B cell (primary cell): ENCODE data around the gene ISLR2. TPM values are rescaled to one million over a fixed set of nuclear protein-coding genes. Genes with fewer than 3 reads are reported as not detected.

ENCODE experiments used
- ATAC-seq: fragments of 200-7000 bp; cut with Tn5 transposase; one replicate; pipeline ENCODE4 v1.10.0; 2021; ENCODE audit warnings: low read depth, mild to moderate bottlenecking, moderate number of reproducible peaks, moderate library complexity
- CTCF ChIA-PET: fragments of 350-600 bp; sonication (Branson Sonifier 250); formaldehyde crosslinking; loops from one replicate; lab custom pipeline; 2021; ENCODE audit warnings: antibody characterized with exemption, inconsistent platforms; lab: Charles Lee
- POLR2A ChIA-PET: fragments of 350-600 bp; sonication (Branson Sonifier 250); formaldehyde crosslinking; loops from one replicate; lab custom pipeline; 2021; ENCODE audit warnings: antibody characterized with exemption; lab: Charles Lee
- DNase-seq: peaks from one replicate; pipeline ENCODE4 v3.0.0; 2013
- H2AFZ ChIP-seq: 2 replicates; pipeline ENCODE4 v1.6.1; 2012; ENCODE audit warnings: mild to moderate bottlenecking, low read depth, low read length; ENCODE audit not compliant: insufficient read depth, poor library complexity, severe bottlenecking
- H3K27ac ChIP-seq, 2 donors: 1 replicate in 1 of 2; 2 replicates in 1 of 2; pipeline ENCODE4 v1.5.1; 2012 to 2013; ENCODE audit warnings: low read length in 2 of 2, mild to moderate bottlenecking in 2 of 2, moderate library complexity in 1 of 2
- H3K27me3 ChIP-seq, 4 experiments: fragments of 200-600 bp in 1 of 4; sonication (generic) in 1 of 4; replicated peaks in 1 of 4; 1 replicate in 2 of 4; 2 replicates in 2 of 4; pipeline versions ENCODE4 v1.6.1 to v1.7.0; 2013 to 2016; ENCODE audit warnings: low read length in 3 of 4, mild to moderate bottlenecking in 2 of 4, mixed read lengths in 1 of 4, moderate library complexity in 1 of 4; ENCODE audit not compliant: insufficient read depth in 4 of 4, control insufficient read depth in 3 of 4; ENCODE audit errors: control extremely low read depth in 1 of 4
- H3K36me3 ChIP-seq, 2 experiments: replicated peaks in 1 of 2; 1 replicate in 1 of 2; 2 replicates in 1 of 2; pipeline versions ENCODE4 v1.6.1 to v1.7.1; 2013; ENCODE audit warnings: low read length in 1 of 2; ENCODE audit not compliant: insufficient read depth in 2 of 2, control insufficient read depth in 1 of 2; ENCODE audit errors: control extremely low read depth in 1 of 2, extremely low read depth in 1 of 2
- H3K4me1 ChIP-seq, 2 donors: fragments of 200-600 bp in 1 of 2; sonication (generic) in 1 of 2; 1 replicate in 1 of 2; 2 replicates in 1 of 2; pipeline versions ENCODE4 v1.5.1 to v1.6.1; 2013 to 2017; ENCODE audit warnings: low read length in 2 of 2; ENCODE audit not compliant: control insufficient read depth in 2 of 2, insufficient read depth in 2 of 2
- H3K4me2 ChIP-seq: replicated peaks from 2 replicates; pipeline ENCODE3; 2012; ENCODE audit warnings: mild to moderate bottlenecking, low read depth, low read length; ENCODE audit not compliant: poor library complexity, severe bottlenecking
- H3K4me3 ChIP-seq, 5 experiments: fragments of 200-600 bp in 1 of 5; sonication (generic) in 1 of 5; 1 replicate in 3 of 5; 2 replicates in 2 of 5; pipeline versions ENCODE4 v1.5.1 to v1.7.0; 2011 to 2016; ENCODE audit warnings: low read length in 4 of 5, mild to moderate bottlenecking in 4 of 5, low read depth in 2 of 5, control low read depth in 1 of 5, moderate library complexity in 1 of 5; ENCODE audit not compliant: insufficient read depth in 1 of 5; ENCODE audit errors: control extremely low read depth in 1 of 5, extremely low read depth in 1 of 5
- H3K79me2 ChIP-seq: fragments of 200-600 bp; sonication (generic); one replicate; pipeline ENCODE4 v1.6.0; 2016; ENCODE audit warnings: low read length; ENCODE audit not compliant: control insufficient read depth, insufficient read depth
- H3K9ac ChIP-seq: fragments of 200-600 bp; sonication (generic); 2 replicates; pipeline ENCODE4 v1.6.1; 2017; ENCODE audit warnings: mild to moderate bottlenecking, low read length, moderate library complexity
- H3K9me3 ChIP-seq, 3 donors: one replicate each; pipeline versions ENCODE4 v1.6.1 to v1.7.1; 2013; ENCODE audit warnings: low read length in 2 of 3; ENCODE audit not compliant: control insufficient read depth in 2 of 3, insufficient read depth in 1 of 3; ENCODE audit errors: control extremely low read depth in 1 of 3
- H4K20me1 ChIP-seq: 2 replicates; pipeline ENCODE4 v1.6.0; 2012; ENCODE audit warnings: mild to moderate bottlenecking, low read length; ENCODE audit not compliant: insufficient read depth, control insufficient read depth, poor library complexity, severe bottlenecking
- H3K27ac Mint-ChIP-seq: one replicate; pipeline ENCODE4 v1.8.0; 2021; ENCODE audit warnings: mixed read lengths
- H3K27me3 Mint-ChIP-seq: one replicate; pipeline ENCODE4 v1.8.0; 2021; ENCODE audit warnings: mixed read lengths
- H3K4me1 Mint-ChIP-seq: one replicate; pipeline ENCODE4 v1.8.0; 2021; ENCODE audit warnings: mixed read lengths
- H3K4me3 Mint-ChIP-seq: one replicate; pipeline ENCODE4 v1.8.0; 2021; ENCODE audit warnings: mixed read lengths
- H3K9me3 Mint-ChIP-seq: one replicate; pipeline ENCODE4 v1.8.0; 2022; ENCODE audit warnings: mixed read lengths; ENCODE audit not compliant: insufficient read depth
- EZH2 ChIP-seq: IDR thresholded peaks from 2 replicates; pipeline ENCODE4 v1.6.1; 2012; ENCODE audit warnings: borderline replicate concordance, low read depth, mild to moderate bottlenecking, moderate library complexity, low read length; ENCODE audit not compliant: insufficient read depth, poor library complexity, severe bottlenecking
- WGBS: methylation state at CpG from one replicate; pipeline ENCODE4 v1.1.5; 2013; ENCODE audit warnings: missing lambda C conversion rate; ENCODE audit not compliant: insufficient coverage; 5-methylcytosine and 5-hydroxymethylcytosine counted together
- intact Hi-C: fragments of 100-400 bp; cut with micrococcal nuclease; formaldehyde crosslinking; loops from one replicate; pipeline ENCODE4 v1.10.0; 2022
- polyA plus RNA-seq: library from polyadenylated mRNA; depleted of rRNA; stranded (reverse); fragments of >200 nt; gene quantifications from 2 replicates; pipeline ENCODE4 v1.2.3, GENCODE V29; 2012
- total RNA-seq, 2 donors: library from RNA; stranded (reverse); fragments of 120-200 nt in 1 of 2; gene quantifications; 1 replicate in 1 of 2; 2 replicates in 1 of 2; pipeline versions ENCODE4 v1.2.3 to v1.2.4, GENCODE V29; 2013 to 2022
- TF ChIP-seq, protein P1 (sequence below): fragments of 200-600 bp; IDR thresholded peaks from one replicate; pipeline ENCODE4 v1.8.0; 2022; ENCODE audit warnings: antibody characterized with exemption, mild to moderate bottlenecking

ISLR2 gene
- total and polyA plus RNA-seq, 2 donors (not counting 1 experiment from before 2014, with no cell fraction given), result not detected

DNA sequence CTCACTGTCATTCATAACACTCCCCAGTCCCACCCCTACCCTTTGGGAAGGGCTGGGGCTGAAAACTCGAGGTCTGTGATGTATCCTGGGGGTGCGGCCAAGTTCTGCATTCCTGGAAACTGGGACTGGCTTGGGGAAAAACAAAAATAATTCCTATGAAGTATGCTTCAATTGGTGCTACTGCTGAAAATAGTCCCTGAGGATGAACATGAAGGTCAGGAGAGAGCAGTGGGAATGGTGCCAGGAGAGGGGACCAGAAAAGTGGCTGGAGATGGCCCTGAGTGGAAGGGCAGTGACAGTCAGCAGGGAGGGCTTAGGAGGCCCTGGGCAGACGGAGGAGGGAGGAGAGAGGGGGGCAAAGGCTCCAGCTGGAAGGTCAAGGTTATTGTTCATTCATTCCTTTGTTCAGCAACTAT is 38.3 kb downstream of the ISLR2 start:
- WGBS, result 100% methylated on average over 1 of the region's 3 CpGs
- peaks cover 20% of the 10 kb centered on the region for H3K27me3 Mint-ChIP-seq
- no peak for ATAC-seq
- TF ChIP-seq, protein P1, sequence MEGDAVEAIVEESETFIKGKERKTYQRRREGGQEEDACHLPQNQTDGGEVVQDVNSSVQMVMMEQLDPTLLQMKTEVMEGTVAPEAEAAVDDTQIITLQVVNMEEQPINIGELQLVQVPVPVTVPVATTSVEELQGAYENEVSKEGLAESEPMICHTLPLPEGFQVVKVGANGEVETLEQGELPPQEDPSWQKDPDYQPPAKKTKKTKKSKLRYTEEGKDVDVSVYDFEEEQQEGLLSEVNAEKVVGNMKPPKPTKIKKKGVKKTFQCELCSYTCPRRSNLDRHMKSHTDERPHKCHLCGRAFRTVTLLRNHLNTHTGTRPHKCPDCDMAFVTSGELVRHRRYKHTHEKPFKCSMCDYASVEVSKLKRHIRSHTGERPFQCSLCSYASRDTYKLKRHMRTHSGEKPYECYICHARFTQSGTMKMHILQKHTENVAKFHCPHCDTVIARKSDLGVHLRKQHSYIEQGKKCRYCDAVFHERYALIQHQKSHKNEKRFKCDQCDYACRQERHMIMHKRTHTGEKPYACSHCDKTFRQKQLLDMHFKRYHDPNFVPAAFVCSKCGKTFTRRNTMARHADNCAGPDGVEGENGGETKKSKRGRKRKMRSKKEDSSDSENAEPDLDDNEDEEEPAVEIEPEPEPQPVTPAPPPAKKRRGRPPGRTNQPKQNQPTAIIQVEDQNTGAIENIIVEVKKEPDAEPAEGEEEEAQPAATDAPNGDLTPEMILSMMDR, result no peak
- no peak for TF ChIP-seq EZH2
- H3K9me3 ChIP-seq, result peaks cover 0 to 6% (median 0%) of the 10 kb centered on the region in 3 donors
- no peaks in the 10 kb centered on the region for H4K20me1 ChIP-seq
- no peak overlapping the region for H3K4me2 ChIP-seq
- CTCF ChIA-PET, result no interaction called here
- intact Hi-C loops, result no loop called here
- H3K4me3 ChIP-seq, result no peak overlapping the region
- POLR2A ChIA-PET, result no interaction called here
- peaks cover 2% of the 10 kb centered on the region for H3K9me3 Mint-ChIP-seq
- no peaks in the 10 kb centered on the region for H3K36me3 ChIP-seq
- no peak overlapping the region for H3K27ac ChIP-seq
- H3K4me1 ChIP-seq, result no peaks in the 10 kb centered on the region
- no peak overlapping the region for H3K4me3 Mint-ChIP-seq
- H2AFZ ChIP-seq, result no peak overlapping the region
- no peak for DNase-seq
- H3K79me2 ChIP-seq, result no peaks in the 10 kb centered on the region
- H3K27me3 ChIP-seq, result peaks cover 0 to 5% (median 2%) of the 10 kb centered on the region in 4 experiments
- no peak overlapping the region for H3K27ac Mint-ChIP-seq
- H3K4me1 Mint-ChIP-seq, result no peaks in the 10 kb centered on the region
- no peak overlapping the region for H3K9ac ChIP-seq

DNA sequence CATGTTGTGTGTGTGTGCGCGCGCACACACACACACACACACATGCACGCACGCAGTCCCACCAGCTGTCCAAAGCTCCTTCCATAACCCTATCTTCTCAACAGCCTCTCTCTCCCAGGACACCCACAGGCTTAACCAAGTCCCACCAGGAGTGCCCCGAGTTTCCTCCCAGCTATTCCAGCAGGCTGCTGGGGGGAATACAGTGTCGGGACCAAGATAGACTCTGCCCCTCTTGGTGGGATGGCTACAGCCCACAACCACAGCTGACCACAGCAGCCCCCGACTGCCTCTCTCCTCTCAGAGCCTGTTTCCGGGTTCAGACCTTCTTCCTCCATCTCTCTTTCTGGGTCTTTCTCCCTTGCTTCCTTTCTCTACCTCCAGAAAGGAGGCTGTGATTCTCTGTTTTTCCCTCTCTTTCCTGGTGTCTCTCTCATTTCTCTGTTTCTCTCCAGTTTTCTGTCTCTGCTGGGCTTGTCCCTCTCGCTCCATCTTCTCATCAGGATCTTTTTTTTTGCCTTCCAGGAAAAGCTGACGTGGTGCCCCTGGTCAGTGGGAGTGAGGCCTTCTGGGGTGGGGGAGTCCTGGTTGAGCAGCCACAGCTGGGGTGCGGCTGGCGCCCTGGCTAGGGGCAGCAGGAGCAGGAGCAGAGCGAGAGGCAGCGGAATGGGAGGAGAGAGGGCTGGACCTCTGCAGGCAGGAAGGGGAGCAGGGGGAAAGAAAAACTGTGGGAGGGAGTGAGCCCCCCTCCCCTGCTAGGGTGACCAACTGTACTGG is 39.9 kb downstream of the ISLR2 start:
- Histone ChIP-seq H3K79me2 (no peaks in the 10 kb centered on the region), H4K20me1 (no peaks in the 10 kb centered on the region), H3K27me3 (no peaks in the 10 kb centered on the region), H3K4me1 (no peaks in the 10 kb centered on the region), H3K9ac (no peak overlapping the region), H3K36me3 (no peaks in the 10 kb centered on the region), H3K27ac (no peak overlapping the region), H3K4me3 (no peak overlapping the region), H3K9me3 (peaks cover 0 to 2% (median 0%) of the 10 kb centered on the region in 3 donors), H3K4me2 (no peak overlapping the region), H2AFZ (no peak overlapping the region)
- Mint-ChIP-seq H3K4me3 (no peak overlapping the region), H3K4me1 (no peaks in the 10 kb centered on the region), H3K27ac (no peak overlapping the region), H3K9me3 (no peaks in the 10 kb centered on the region), H3K27me3 (peaks cover 8% of the 10 kb centered on the region)
- TF ChIP-seq, protein P1, result no peak
- no peak for TF ChIP-seq EZH2
- ChIA-PET POLR2A (no interaction called here), CTCF (no interaction called here)
- WGBS, result 96% methylated on average over 10 of the region's 15 CpGs
- ATAC-seq (no peak), DNase-seq (no peak)
- intact Hi-C loops, result no loop called here
